Gastrocnemius medialis (tissue), 4 donors: Measurements from ENCODE around the gene CPLX4.

Source experiments
- CTCF ChIP-seq, 5 experiments: fragments of 450-650 bp in 3 of 5; fragments of 200-600 bp in 2 of 5; sonication (generic) in 2 of 5; IDR thresholded peaks in 4 of 5; conservative IDR thresholded peaks in 1 of 5; 1 replicate in 4 of 5; 2 replicates in 1 of 5; pipeline ENCODE4 v1.5.1; 2016 to 2019; ENCODE audit warnings: antibody characterized with exemption in 5 of 5, mild to moderate bottlenecking in 3 of 5, moderate library complexity in 3 of 5
- POLR2A ChIP-seq, 2 donors: fragments of 450-650 bp; IDR thresholded peaks; one replicate each; pipeline ENCODE4 v1.6.1; 2017; ENCODE audit warnings: antibody characterized with exemption in 2 of 2, mild to moderate bottlenecking in 2 of 2, moderate library complexity in 2 of 2

DNA sequence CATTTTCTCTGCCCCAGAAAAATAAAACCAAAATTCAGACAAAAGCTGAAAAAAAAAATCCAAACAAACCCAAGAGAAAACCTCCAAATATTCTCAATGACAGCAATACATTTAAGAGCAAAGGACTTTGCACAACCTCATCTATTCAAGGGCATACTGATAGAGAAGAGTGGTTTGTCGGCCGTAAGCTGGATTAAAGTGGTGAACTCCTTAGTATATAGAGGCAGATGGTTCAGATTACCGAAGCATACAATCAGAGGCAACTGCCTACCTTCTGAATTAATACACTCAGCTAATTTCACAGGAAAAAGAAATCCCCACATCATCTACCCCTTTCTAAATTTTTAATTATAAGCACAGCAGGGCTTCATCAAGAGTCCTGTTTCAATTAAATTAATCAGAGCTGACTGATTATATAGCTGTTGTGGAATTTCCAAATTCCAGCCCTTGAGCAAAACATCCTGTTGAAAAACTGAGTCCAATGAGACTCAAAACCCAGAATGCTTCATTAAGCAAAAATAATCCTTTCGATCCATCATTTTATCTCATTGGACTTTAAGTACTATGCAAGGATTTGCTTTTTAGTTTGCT, at the start of gene CPLX4:
- TF ChIP-seq CTCF (IDR thresholded peaks at IDR 0.05 in 4 of 5, conservative IDR thresholded peaks at IDR 0.05 in 1 of 5) (no peak), POLR2A (IDR thresholded peaks at IDR 0.05) (no peak)
